Ascending aorta (tissue), 2 donors: Measurements from ENCODE around the gene COL6A2. TPM values are rescaled to one million over a fixed set of nuclear protein-coding genes. Genes with fewer than 3 reads are reported as not detected.
"Not testable (repeated sequence)": the region's sequence is repeated elsewhere in the genome, so short reads cannot be mapped to it uniquely, and the experiment has no call there.

Experiments
- DNase-seq, 2 donors: peaks; one replicate each; pipeline ENCODE4 v3.0.0-alpha.2; 2019; ENCODE audit warnings: low spot score in 2 of 2
- H3K27ac ChIP-seq, 2 donors: fragments of 200-600 bp; sonication (generic); one replicate each; pipeline ENCODE4 v1.5.1; 2016 to 2017; ENCODE audit warnings: mild to moderate bottlenecking in 1 of 2
- H3K27me3 ChIP-seq: fragments of 200-600 bp; sonication (generic); one replicate; pipeline ENCODE4 v1.5.1; 2017
- H3K36me3 ChIP-seq, 2 donors: fragments of 200-600 bp; sonication (generic); one replicate each; pipeline ENCODE4 v1.5.1; 2016
- H3K4me1 ChIP-seq, 2 donors: fragments of 200-600 bp; sonication (generic); one replicate each; pipeline ENCODE4 v1.5.1; 2016 to 2017; ENCODE audit warnings: mild to moderate bottlenecking in 1 of 2
- H3K4me3 ChIP-seq, 2 donors: fragments of 200-600 bp; sonication (generic); one replicate each; pipeline ENCODE4 v1.5.1; 2016 to 2017; ENCODE audit warnings: mild to moderate bottlenecking in 1 of 2
- H3K9me3 ChIP-seq, 2 donors: fragments of 200-600 bp; sonication (generic); one replicate each; pipeline ENCODE4 v1.5.1; 2016
- CTCF ChIP-seq, 3 experiments: fragments of 200-600 bp in 2 of 3; fragments of 450-650 bp in 1 of 3; sonication (generic) in 2 of 3; IDR thresholded peaks; one replicate each; pipeline ENCODE4 v1.5.1; 2016 to 2019; ENCODE audit warnings: antibody characterized with exemption in 3 of 3, mild to moderate bottlenecking in 1 of 3, moderate library complexity in 1 of 3
- intact Hi-C: fragments of 100-400 bp; cut with DNase I; formaldehyde crosslinking; loops from one replicate; pipeline ENCODE4 v1.15.1; 2023
- total RNA-seq: library from RNA; depleted of rRNA; stranded (reverse); fragments of >200 nt; gene quantifications from one replicate; pipeline ENCODE4 v1.1.0, GENCODE V29; 2016

COL6A2 gene
- total RNA-seq, 1 donor from 2014 or later = 1,704 TPM

- Histone ChIP-seq H3K4me3 (no peak overlapping the region), H3K36me3 (no peaks in the 10 kb centered on the region), H3K27me3 (no peaks in the 10 kb centered on the region), H3K9me3 (no peaks in the 10 kb centered on the region), H3K27ac (no peak overlapping the region), H3K4me1 (no peaks in the 10 kb centered on the region)
- intact Hi-C loops = no loop called here
- no peak for DNase-seq
- no peak for TF ChIP-seq CTCF (IDR thresholded peaks at IDR 0.05)
Measured at GRCh38 chr21:46137908-46138307, 40.0 kb downstream of the COL6A2 start.

- Histone ChIP-seq H3K27ac (no peak overlapping the region), H3K36me3 (no peaks in the 10 kb centered on the region), H3K9me3 (no peaks in the 10 kb centered on the region), H3K27me3 (no peaks in the 10 kb centered on the region), H3K4me3 (no peak overlapping the region), H3K4me1 (no peaks in the 10 kb centered on the region)
- no peak for DNase-seq
- intact Hi-C loops = no loop called here
- no peak for TF ChIP-seq CTCF (IDR thresholded peaks at IDR 0.05)
Measured at GRCh38 chr21:46138383-46138970, 40.6 kb downstream of the COL6A2 start.

GRCh38 chr21:46139686-46140085, 41.8 kb downstream of the COL6A2 start:
- TF ChIP-seq CTCF (IDR thresholded peaks at IDR 0.05) = no peak
- no peaks in the 10 kb centered on the region for H3K9me3 ChIP-seq
- H3K4me1 ChIP-seq = no peaks in the 10 kb centered on the region
- intact Hi-C loops = loop anchor here (10.0 kb wide), 1 partner anchor 185 kb away; the partner anchor contains the start of genes C21orf58 and PCNT
- no peaks in the 10 kb centered on the region for H3K27me3 ChIP-seq
- no peak for DNase-seq
- no peak overlapping the region for H3K4me3 ChIP-seq
- H3K27ac ChIP-seq = no peak overlapping the region
- H3K36me3 ChIP-seq = no peaks in the 10 kb centered on the region

GRCh38 chr21:46140352-46141003, 42.6 kb downstream of the COL6A2 start:
- H3K27ac ChIP-seq, H3K4me1 ChIP-seq: not testable (repeated sequence)
- intact Hi-C loops = loop anchor here (10.0 kb wide), 1 partner anchor 184 kb away; the partner anchor contains the start of genes C21orf58 and PCNT

GRCh38 chr21:46141767-46142581, 44.1 kb downstream of the COL6A2 start:
- DNase-seq = no peak
- no peaks in the 10 kb centered on the region for H3K27me3 ChIP-seq
- intact Hi-C loops = loop anchor here (10.0 kb wide), 1 partner anchor 183 kb away; the partner anchor contains the start of genes C21orf58 and PCNT
- no peaks in the 10 kb centered on the region for H3K36me3 ChIP-seq
- H3K4me3 ChIP-seq = no peak overlapping the region
- no peaks in the 10 kb centered on the region for H3K9me3 ChIP-seq
- no peak for TF ChIP-seq CTCF (IDR thresholded peaks at IDR 0.05)
- no peak overlapping the region for H3K27ac ChIP-seq
- H3K4me1 ChIP-seq = no peaks in the 10 kb centered on the region

More at GRCh38 chr21:46140352-46141003, 42.6 kb downstream of the COL6A2 start:
- not testable (repeated sequence) for H3K4me3 ChIP-seq, DNase-seq, H3K27me3 ChIP-seq, H3K9me3 ChIP-seq, H3K36me3 ChIP-seq
